Measurements from ENCODE around the gene TTBK1.
A peak's percentile ranks its signal among the peaks of the same experiment; 100 is the strongest.

TTBK1 gene

DNA sequence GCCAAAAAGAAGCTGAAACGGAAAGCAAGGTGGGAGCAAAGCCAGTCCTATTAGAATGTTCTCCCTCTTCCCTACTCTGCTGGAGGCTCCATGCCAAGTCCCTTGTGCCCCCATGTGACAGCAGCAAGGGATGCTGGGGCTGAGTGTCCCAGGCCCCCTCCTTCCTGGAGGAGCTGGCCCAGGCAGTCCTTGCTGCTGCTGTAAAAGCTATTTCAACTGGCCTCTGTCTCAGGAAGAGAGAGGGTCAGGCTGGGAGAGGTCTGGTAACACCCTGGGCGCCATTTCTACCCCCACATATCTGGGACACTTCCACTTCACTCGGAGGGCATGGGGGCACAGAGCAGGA, 25.0 kb downstream of the TTBK1 start:
- no peak overlapping the region for H3K27ac ChIP-seq
- TF ChIP-seq, protein P1, sequence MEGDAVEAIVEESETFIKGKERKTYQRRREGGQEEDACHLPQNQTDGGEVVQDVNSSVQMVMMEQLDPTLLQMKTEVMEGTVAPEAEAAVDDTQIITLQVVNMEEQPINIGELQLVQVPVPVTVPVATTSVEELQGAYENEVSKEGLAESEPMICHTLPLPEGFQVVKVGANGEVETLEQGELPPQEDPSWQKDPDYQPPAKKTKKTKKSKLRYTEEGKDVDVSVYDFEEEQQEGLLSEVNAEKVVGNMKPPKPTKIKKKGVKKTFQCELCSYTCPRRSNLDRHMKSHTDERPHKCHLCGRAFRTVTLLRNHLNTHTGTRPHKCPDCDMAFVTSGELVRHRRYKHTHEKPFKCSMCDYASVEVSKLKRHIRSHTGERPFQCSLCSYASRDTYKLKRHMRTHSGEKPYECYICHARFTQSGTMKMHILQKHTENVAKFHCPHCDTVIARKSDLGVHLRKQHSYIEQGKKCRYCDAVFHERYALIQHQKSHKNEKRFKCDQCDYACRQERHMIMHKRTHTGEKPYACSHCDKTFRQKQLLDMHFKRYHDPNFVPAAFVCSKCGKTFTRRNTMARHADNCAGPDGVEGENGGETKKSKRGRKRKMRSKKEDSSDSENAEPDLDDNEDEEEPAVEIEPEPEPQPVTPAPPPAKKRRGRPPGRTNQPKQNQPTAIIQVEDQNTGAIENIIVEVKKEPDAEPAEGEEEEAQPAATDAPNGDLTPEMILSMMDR (conservative IDR thresholded peaks at IDR 0.05): no peak

DNA sequence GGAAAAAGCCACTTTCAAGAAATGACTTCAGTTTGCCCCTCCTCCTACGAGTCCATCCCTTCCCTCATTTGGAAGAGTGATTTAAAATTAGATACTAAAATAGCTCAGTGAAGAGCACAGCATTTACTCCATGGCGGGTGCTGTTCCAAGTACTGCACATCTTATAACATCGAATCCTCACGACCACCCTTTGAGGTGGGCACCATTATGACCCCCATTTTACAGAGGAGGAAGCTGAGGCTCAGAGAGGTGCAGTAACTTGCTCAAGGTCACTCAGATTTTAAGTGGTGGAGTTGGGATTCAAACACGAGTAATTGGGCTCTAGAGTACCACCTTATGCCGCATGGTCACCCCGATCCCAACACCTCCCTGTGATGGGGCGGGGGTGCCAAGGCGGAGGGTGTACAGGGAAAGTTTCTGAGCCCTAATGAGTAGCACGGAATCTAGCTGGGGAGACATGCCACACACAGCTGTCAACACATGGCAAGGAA, 25.5 kb downstream of the TTBK1 start:
- TF ChIP-seq, protein P1 (conservative IDR thresholded peaks at IDR 0.05): no peak
- no peak overlapping the region for H3K27ac ChIP-seq

DNA sequence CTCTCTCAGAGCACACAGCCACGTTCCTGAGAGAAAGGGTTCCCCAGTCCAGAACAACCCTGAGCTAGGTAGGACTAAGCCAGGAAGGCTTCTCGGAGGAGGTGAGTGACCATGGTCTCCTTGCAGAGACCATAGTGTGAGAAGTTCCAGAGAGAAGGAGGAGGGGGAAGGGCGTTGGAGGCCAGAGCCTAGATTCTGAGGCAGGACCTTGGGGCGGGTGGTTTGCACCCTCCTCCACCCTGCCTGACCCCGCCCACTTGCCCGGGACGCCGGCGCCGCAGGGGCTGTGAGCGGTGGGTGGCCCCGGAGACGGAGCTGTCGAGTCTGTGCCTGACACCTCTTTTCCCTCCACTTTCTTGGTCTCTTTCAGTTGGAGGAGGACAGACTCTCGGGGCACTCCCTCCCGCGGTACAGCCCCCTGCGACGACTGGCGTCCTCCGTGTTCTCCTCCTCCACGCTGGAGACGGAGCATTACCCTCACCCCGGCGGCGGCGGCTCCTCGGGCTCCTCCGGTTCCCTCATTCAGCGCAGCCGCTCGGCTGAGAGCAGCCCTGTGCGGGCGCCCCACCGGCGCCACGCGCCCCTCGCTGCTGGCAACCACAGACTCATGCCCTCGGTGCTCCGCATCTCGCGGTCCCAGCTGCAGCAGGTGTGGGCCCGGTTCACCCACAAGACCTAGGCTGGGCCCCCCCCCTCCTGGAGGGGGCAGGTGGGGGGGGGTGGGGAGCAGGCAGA, 26.2 kb downstream of the TTBK1 start:
- peak overlapping the region; percentile 34; the same call in 1 of the 2 replicates for H3K27ac ChIP-seq

DNA sequence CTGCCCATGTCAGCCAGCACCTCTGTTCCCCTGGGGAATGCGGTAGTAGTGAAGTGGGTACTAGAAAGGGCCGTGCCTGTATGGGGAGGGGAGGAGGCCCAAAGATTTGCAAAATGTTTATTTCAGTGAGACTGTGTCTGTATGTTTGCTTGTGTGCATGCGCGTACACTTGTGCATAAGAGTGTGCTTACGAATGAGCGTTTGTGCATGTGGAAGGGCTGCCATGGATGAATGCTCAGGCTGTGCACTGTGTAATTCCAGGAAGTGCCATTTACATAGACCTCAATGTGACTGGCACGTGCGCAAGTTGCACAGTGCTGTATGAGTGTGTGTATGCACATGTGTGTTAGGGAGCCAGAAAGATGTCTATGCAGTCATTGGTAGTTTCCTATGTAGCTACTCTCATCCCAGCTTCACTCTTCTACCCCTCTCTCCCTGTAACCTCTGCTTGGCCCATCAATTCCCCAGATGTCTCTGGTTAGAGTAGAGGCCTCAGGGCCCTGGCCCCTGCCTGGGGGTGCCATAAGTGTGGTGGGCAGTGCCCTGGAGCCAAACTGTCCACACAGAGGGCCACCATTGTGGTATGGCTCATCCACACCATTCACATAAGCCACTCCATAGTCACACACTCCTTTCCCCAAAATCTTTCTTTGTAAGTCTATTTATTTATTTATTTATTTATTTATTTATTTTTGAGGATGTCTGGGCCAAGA, 28.0 kb downstream of the TTBK1 start:
- TF ChIP-seq, protein P1 (conservative IDR thresholded peaks at IDR 0.05): no peak
- no peak overlapping the region for H3K27ac ChIP-seq

More for the DNA sequence above, 26.2 kb downstream of the TTBK1 start:
- TF ChIP-seq, protein P1 (conservative IDR thresholded peaks at IDR 0.05): no peak

DNA sequence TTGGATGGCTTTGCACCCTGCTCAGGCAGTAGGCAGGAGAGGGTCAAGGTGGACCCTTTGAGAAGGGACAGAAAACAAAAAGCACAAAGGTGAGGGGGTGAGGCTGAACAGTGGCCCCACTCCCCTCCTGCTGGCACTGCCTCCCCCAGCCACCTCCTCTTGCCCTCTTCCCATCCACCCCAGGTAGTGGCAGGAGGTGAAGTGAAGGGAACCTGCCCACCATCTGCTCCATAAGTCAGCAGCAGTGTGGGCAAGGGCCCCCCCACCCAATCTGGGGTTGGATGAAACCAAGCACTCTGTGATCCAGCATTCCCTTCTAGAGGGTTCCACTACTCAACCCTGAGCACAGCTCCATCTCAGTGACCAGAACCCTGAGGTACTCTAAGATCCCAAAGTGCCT, 28.7 kb downstream of the TTBK1 start:
- TF ChIP-seq, protein P1 (conservative IDR thresholded peaks at IDR 0.05): no peak
- H3K27ac ChIP-seq: no peak overlapping the region

DNA sequence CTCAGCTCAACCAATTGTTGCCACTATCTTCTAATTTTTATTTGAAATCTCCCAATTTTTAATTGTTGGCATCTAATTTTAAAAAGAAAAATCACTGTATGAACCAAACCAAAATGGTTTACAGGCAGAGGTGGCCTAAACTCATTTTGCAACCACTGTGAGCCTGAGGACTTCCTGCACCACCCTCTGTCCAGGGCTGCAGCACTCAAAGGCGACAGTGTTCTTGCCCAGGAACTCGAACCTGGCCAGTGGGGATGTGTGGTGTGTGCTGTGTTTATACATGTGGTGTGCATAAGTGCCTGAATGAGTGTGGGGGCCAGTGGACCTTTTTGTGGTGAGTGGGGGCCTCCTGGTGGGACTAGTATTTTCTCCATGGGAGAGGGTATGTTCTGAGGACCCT, 30.4 kb downstream of the TTBK1 start:
- H3K27ac ChIP-seq: no peak overlapping the region
- TF ChIP-seq, protein P1 (conservative IDR thresholded peaks at IDR 0.05): no peak

DNA sequence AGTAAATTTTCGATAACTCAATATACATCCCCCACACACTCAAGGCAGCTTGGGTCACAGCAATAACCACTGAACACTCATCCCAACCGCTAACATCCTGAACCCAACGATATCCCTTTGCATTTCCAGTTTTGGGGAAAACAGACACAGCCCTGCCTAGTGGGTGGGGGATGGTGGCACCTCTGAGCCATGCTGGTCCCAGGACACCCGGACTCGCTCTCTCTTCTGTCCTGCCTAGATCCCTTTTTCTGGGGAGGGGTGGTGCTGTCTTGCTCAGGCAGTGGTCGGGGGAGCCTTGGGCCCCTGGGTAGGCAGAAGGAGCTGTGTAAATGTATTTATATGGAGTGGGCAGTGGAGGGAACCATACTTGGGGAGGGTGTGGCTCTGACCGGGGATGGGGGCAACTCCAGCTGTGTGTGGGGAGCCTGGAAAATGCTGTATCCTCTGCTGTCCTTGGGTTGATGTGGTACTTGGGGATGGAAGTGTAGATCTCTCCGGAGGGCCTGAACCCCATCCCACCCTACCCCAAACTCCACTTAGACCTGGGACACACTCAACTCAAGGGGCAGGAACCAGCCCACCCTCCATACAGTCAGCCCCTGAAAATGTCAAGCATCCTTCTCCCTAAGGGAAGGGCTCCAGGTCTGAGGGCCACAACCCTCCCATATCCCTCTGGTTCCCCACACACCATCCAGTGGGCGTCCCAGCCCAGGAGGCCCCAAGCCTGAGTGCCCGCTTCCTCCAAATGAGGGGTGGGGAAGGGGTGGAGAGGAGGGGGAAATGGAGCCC, 31.0 kb downstream of the TTBK1 start:
- no peak overlapping the region for H3K27ac ChIP-seq
- TF ChIP-seq, protein P1 (conservative IDR thresholded peaks at IDR 0.05): no peak
